Measurements from ENCODE around the gene ITGAX. TPM values are rescaled to one million over a fixed set of nuclear protein-coding genes. Genes with fewer than 3 reads are reported as not detected.

ITGAX gene
- total and polyA plus RNA-seq, 8 donors = 0.56 to 21.5 (median 1.9) TPM

GRCh38 chr16:31347445-31347844 is 7.5 kb upstream of the ITGAX start:
- DNase-seq (no peak), ATAC-seq (no peak), FAIRE-seq (no peak)
- Histone ChIP-seq H3K27ac (no peak overlapping the region), H3K4me1 (no peaks in the 10 kb centered on the region), H3K36me3 (no peaks in the 10 kb centered on the region), H3K27me3 (no peaks in the 10 kb centered on the region), H3K9me3 (no peaks in the 10 kb centered on the region), H3K4me3 (no peak overlapping the region)
- no peak for TF ChIP-seq CTCF (IDR thresholded peaks at IDR 0.05)
- intact Hi-C loops (cut with DNase I) = no loop called here
- WGBS, 2 donors = 81 to 82% methylated on average over 5 of the region's 5 CpGs

- intact Hi-C loops (cut with DNase I) = no loop called here
- WGBS, 2 donors = 24 to 30% methylated on average over 3 of the region's 3 CpGs
- DNase-seq (no peak), FAIRE-seq (no peak), ATAC-seq (no peak)
- H3K36me3 ChIP-seq = no peaks in the 10 kb centered on the region
- no peak overlapping the region for H3K27ac ChIP-seq
- H3K27me3 ChIP-seq = no peaks in the 10 kb centered on the region
- no peaks in the 10 kb centered on the region for H3K9me3 ChIP-seq
- H3K4me3 ChIP-seq = no peak overlapping the region
- no peak for TF ChIP-seq CTCF (IDR thresholded peaks at IDR 0.05)
- no peaks in the 10 kb centered on the region for H3K4me1 ChIP-seq
Observed at GRCh38 chr16:31348579-31348978, 6.4 kb upstream of the ITGAX start.

- intact Hi-C loops (cut with DNase I) = no loop called here
Observed at GRCh38 chr16:31350275-31351005, 4.5 kb upstream of the ITGAX start.

GRCh38 chr16:31351246-31351941 is 3.6 kb upstream of the ITGAX start:
- Histone ChIP-seq H3K27me3 (no peaks in the 10 kb centered on the region), H3K27ac (peak overlapping the region in 2 of 4 donors; percentile 47 to 60), H3K9me3 (no peaks in the 10 kb centered on the region), H3K36me3 (no peaks in the 10 kb centered on the region), H3K4me3 (no peak overlapping the region), H3K4me1 (no peaks in the 10 kb centered on the region)
- 55 to 65% methylated on average over 19 of the region's 19 CpGs for WGBS, 2 donors
- no peak for DNase-seq
- peak in 1 of 4 donors; percentile 15 for ATAC-seq
- intact Hi-C loops (cut with DNase I) = no loop called here
- TF ChIP-seq CTCF (IDR thresholded peaks at IDR 0.05) = no peak
- FAIRE-seq = no peak

More at GRCh38 chr16:31350275-31351005, 4.5 kb upstream of the ITGAX start:
- no peaks in the 10 kb centered on the region for H3K4me1 ChIP-seq
- FAIRE-seq (no peak), ATAC-seq (peak in 2 of 4 donors; percentile 46 to 52), DNase-seq (no peak)
- WGBS, 2 donors = 62 to 71% methylated on average over 12 of the region's 12 CpGs
- H3K36me3 ChIP-seq = no peaks in the 10 kb centered on the region
- no peak for TF ChIP-seq CTCF (IDR thresholded peaks at IDR 0.05)
- no peaks in the 10 kb centered on the region for H3K27me3 ChIP-seq
- no peaks in the 10 kb centered on the region for H3K9me3 ChIP-seq
- H3K4me3 ChIP-seq = no peak overlapping the region
- no peak overlapping the region for H3K27ac ChIP-seq

- Histone ChIP-seq H3K4me3 (no peak overlapping the region), H3K9me3 (no peaks in the 10 kb centered on the region), H3K36me3 (no peaks in the 10 kb centered on the region), H3K27ac (peak overlapping the region in 2 of 4 donors; percentile 47 to 60), H3K27me3 (no peaks in the 10 kb centered on the region), H3K4me1 (no peaks in the 10 kb centered on the region)
- TF ChIP-seq CTCF (IDR thresholded peaks at IDR 0.05) = no peak
- intact Hi-C loops (cut with DNase I) = no loop called here
- ATAC-seq = peak in 2 of 4 donors; percentile 46 to 50
- DNase-seq = peak in 1 of 6 donors; percentile 36
- FAIRE-seq = no peak
- 34 to 38% methylated on average over 6 of the region's 6 CpGs for WGBS, 2 donors
Observed at GRCh38 chr16:31351942-31352325, 3.0 kb upstream of the ITGAX start.

Data from pancreas (tissue), 10 donors.